ENCODE data around the gene IL17REL.

DNA sequence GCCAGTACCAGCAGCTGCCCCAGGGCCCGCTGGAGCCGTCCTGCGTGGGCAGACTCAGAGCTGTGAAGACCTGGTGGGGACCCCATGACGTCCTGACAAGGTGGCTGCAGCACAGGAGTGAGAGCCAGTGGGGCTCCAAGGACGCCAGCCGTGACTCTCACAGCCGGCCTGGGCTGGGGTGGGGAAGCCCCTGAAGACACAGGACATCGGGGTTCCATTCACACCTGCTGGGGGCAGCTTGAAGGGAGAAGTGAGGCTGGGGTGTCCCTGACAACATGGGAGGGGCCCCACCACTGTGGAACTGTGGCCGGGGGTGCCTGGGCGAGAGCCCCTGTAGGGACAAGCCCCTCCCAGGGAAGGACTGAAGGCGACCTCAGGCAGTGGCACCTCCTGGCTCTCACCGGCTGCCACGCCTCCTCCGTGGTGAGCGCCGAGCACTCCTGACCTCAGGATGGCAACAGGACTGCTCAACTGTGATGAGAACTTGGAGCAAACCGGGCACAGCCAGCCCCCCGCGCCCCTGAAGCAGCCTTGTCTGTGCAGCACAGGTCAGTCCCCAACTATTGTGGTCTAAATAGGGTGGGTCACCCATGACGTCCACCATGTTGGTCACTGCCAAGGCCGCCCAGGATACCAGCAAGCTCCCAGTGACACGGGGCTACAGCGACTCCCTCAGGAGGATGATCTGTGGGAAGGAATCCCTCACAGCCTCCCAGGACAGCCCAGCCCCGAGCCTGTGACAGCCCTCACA is 22.7 kb upstream of the IL17REL start:
- TF ChIP-seq, protein P1, sequence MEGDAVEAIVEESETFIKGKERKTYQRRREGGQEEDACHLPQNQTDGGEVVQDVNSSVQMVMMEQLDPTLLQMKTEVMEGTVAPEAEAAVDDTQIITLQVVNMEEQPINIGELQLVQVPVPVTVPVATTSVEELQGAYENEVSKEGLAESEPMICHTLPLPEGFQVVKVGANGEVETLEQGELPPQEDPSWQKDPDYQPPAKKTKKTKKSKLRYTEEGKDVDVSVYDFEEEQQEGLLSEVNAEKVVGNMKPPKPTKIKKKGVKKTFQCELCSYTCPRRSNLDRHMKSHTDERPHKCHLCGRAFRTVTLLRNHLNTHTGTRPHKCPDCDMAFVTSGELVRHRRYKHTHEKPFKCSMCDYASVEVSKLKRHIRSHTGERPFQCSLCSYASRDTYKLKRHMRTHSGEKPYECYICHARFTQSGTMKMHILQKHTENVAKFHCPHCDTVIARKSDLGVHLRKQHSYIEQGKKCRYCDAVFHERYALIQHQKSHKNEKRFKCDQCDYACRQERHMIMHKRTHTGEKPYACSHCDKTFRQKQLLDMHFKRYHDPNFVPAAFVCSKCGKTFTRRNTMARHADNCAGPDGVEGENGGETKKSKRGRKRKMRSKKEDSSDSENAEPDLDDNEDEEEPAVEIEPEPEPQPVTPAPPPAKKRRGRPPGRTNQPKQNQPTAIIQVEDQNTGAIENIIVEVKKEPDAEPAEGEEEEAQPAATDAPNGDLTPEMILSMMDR (IDR thresholded peaks at IDR 0.05): no peak
- no peak for TF ChIP-seq POLR2A (IDR thresholded peaks at IDR 0.05)

Data from tibial nerve (tissue), 3 donors.